Measurements from ENCODE around the gene DNAAF5.

DNA sequence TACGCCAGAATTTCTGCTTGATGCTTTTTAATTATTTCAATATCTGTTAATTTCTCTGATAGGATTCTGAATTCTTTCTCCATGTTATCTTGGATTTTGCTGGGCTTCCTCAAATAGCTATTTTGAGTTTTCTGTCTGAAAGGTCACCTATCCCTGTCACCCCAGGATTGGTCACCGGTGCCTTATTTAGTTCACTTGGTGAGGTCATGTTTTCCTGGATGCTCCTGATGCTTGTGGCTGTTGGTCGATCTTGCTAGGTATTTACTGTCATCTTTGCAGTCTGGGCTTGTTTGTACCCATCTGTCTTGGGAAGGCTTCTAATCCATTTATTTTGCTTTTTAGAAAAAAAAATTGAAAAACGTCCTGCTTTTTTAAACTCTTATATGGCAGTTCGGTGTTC, 11.7 kb downstream of the DNAAF5 start:
- TF ChIP-seq, protein P1, sequence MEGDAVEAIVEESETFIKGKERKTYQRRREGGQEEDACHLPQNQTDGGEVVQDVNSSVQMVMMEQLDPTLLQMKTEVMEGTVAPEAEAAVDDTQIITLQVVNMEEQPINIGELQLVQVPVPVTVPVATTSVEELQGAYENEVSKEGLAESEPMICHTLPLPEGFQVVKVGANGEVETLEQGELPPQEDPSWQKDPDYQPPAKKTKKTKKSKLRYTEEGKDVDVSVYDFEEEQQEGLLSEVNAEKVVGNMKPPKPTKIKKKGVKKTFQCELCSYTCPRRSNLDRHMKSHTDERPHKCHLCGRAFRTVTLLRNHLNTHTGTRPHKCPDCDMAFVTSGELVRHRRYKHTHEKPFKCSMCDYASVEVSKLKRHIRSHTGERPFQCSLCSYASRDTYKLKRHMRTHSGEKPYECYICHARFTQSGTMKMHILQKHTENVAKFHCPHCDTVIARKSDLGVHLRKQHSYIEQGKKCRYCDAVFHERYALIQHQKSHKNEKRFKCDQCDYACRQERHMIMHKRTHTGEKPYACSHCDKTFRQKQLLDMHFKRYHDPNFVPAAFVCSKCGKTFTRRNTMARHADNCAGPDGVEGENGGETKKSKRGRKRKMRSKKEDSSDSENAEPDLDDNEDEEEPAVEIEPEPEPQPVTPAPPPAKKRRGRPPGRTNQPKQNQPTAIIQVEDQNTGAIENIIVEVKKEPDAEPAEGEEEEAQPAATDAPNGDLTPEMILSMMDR (IDR thresholded peaks at IDR 0.05), result no peak
- TF ChIP-seq POLR2A (IDR thresholded peaks at IDR 0.05), result no peak

Data from lower leg skin (tissue), 3 donors.